ENCODE measurements around the gene PINK1.

DNA sequence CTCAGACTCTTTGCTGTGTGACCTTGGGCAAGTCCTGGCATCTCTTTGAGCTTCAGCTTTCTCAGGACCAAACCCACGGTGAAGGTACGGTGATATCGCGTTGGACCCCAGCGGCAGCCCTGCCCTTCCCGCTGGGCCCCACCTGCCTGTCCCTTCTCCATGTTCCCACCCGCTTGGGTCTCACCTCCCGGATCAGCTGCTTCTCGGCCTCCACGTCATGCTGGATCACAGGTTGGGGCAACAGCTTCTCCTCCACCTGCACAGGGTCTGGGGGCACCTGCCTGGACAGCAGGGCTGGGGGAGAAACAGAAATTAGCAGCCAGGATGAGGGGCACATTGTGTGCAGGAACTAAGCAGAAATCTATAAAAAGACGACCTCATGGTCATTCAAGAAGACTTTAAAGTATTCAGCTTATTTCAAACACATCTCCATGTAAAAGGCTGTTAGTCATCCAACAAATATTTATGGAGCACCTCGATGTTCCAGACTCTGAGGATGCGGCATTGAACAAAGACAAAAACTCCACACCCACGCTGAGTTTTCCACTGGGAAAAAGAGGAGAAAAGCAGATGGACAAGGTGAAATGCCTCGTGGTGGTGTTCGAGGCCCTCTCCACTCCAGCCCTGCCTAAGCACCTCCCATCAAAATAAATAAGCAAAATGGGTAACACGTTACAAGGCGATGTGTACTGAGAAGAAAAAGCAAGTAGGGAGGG lies 65.1 kb downstream of the PINK1 start:
- TF ChIP-seq CTCF (IDR thresholded peaks at IDR 0.05): no peak
- TF ChIP-seq TAF1 (IDR thresholded peaks at IDR 0.05; ENCODE audit: borderline replicate concordance, low read depth, low read length): 0 out of 2 replicates have a peak, but pooled peaks have one; percentile 10
- no peak for TF ChIP-seq TEAD4 (IDR thresholded peaks at IDR 0.05; ENCODE audit: borderline replicate concordance, insufficient read depth)
- no peak for TF ChIP-seq RAD21 (IDR thresholded peaks at IDR 0.05; ENCODE audit: low read length)
- TF ChIP-seq SIN3A (IDR thresholded peaks at IDR 0.05; ENCODE audit: borderline replicate concordance, low read depth, low read length): no peak
- TF ChIP-seq FOSL2 (IDR thresholded peaks at IDR 0.05; ENCODE audit: borderline replicate concordance, low read depth): peak; percentile 61; the same call in 1 of the 2 replicates
